Lung microvascular endothelial cell (primary cell): ENCODE data around the gene BRAF. TPM values are rescaled to one million over a fixed set of nuclear protein-coding genes. Genes with fewer than 3 reads are reported as not detected.
A peak's percentile ranks its signal among the peaks of the same experiment; 100 is the strongest.
"Not testable (repeated sequence)": the region's sequence is repeated elsewhere in the genome, so short reads cannot be mapped to it uniquely, and the experiment has no call there.

ENCODE experiments used
- DNase-seq, 2 donors: peaks; one replicate each; pipeline versions ENCODE4 v3.0.0 to v3.0.0-alpha.2; 2010; ENCODE audit warnings: low read depth in 2 of 2
- total RNA-seq: library from RNA; depleted of rRNA; stranded (reverse); fragments of >200 nt; gene quantifications from 2 replicates; pipeline ENCODE4 v1.2.1, GENCODE V29; 2014

BRAF gene
- total RNA-seq, 1 donor from 2014 or later = 20.4 TPM

- DNase-seq = no peak
Observed at GRCh38 chr7:140771826-140772225, 152.9 kb downstream of the BRAF start.

- DNase-seq = no peak
Observed at GRCh38 chr7:140769852-140770251, 154.9 kb downstream of the BRAF start.

- no peak for DNase-seq
Observed at GRCh38 chr7:140767418-140767817, 157.3 kb downstream of the BRAF start.

- not testable (repeated sequence) for DNase-seq
Observed at GRCh38 chr7:140765441-140765840, 159.3 kb downstream of the BRAF start.

GRCh38 chr7:140763166-140763565 lies 161.6 kb downstream of the BRAF start:
- not testable (repeated sequence) for DNase-seq

GRCh38 chr7:140761375-140761774 lies 163.4 kb downstream of the BRAF start:
- DNase-seq = not testable (repeated sequence)

GRCh38 chr7:140754506-140754905 lies 170.2 kb downstream of the BRAF start:
- no peak for DNase-seq

- DNase-seq = no peak
Observed at GRCh38 chr7:140752533-140752932, 172.2 kb downstream of the BRAF start.

GRCh38 chr7:140746751-140747150 lies 178.0 kb downstream of the BRAF start:
- DNase-seq = no peak

GRCh38 chr7:140745266-140746058 lies 179.3 kb downstream of the BRAF start:
- no peak for DNase-seq

GRCh38 chr7:140744005-140744404 lies 180.7 kb downstream of the BRAF start:
- no peak for DNase-seq

- not testable (repeated sequence) for DNase-seq
Observed at GRCh38 chr7:140743255-140743654, 181.5 kb downstream of the BRAF start.

GRCh38 chr7:140738280-140738679 lies 186.4 kb downstream of the BRAF start:
- no peak for DNase-seq

GRCh38 chr7:140734729-140735128 lies 190.0 kb downstream of the BRAF start:
- DNase-seq = no peak

- no peak for DNase-seq
Observed at GRCh38 chr7:140734096-140734495, 190.6 kb downstream of the BRAF start.

GRCh38 chr7:140732416-140732815 lies 192.3 kb downstream of the BRAF start:
- DNase-seq = no peak

GRCh38 chr7:140726281-140726680 lies 198.4 kb downstream of the BRAF start:
- peak; percentile 9 to 19 for DNase-seq

GRCh38 chr7:140724706-140725105 lies 200.0 kb downstream of the BRAF start:
- no peak for DNase-seq

GRCh38 chr7:140723574-140723973 lies 201.2 kb downstream of the BRAF start:
- no peak for DNase-seq

- no peak for DNase-seq
Observed at GRCh38 chr7:140723006-140723405, 201.7 kb downstream of the BRAF start.

GRCh38 chr7:140722254-140722653 lies 202.5 kb downstream of the BRAF start:
- DNase-seq = no peak

GRCh38 chr7:140719721-140720120 lies 205.0 kb downstream of the BRAF start:
- peak; percentile 38 to 62 for DNase-seq

- no peak for DNase-seq
Observed at GRCh38 chr7:140714331-140715040, 210.2 kb downstream of the BRAF start.
